H1 (cell line): ENCODE data around the gene PARD3. TPM values are rescaled to one million over a fixed set of nuclear protein-coding genes. Genes with fewer than 3 reads are reported as not detected.

Experiments
- EP300 ChIP-seq, 2 experiments: IDR thresholded peaks; 1 replicate in 1 of 2; 2 replicates in 1 of 2; pipeline ENCODE4 v1.6.1; 2011 to 2012; ENCODE audit warnings: low read depth in 2 of 2, low read length in 2 of 2, mild to moderate bottlenecking in 2 of 2, borderline replicate concordance in 1 of 2, inconsistent platforms in 1 of 2, moderate library complexity in 1 of 2
- POU5F1 ChIP-seq: IDR thresholded peaks from 2 replicates; pipeline ENCODE4 v1.6.1; 2011; ENCODE audit warnings: low read depth, mild to moderate bottlenecking, low read length, moderate library complexity
- RAD21 ChIP-seq, 2 experiments: IDR thresholded peaks in 1 of 2; conservative IDR thresholded peaks in 1 of 2; 2 replicates each; pipeline ENCODE4 v1.6.1; 2011; ENCODE audit warnings: low read depth in 2 of 2, low read length in 2 of 2, improper control_type of control experiment in 1 of 2, inconsistent platforms in 1 of 2, mild to moderate bottlenecking in 1 of 2, moderate library complexity in 1 of 2
- RXRA ChIP-seq: IDR thresholded peaks from 2 replicates; pipeline ENCODE4 v1.6.1; 2011; ENCODE audit warnings: low read depth, mild to moderate bottlenecking, low read length, moderate library complexity; ENCODE audit not compliant: insufficient read depth
- YY1 ChIP-seq: IDR thresholded peaks from 2 replicates; pipeline ENCODE4 v1.6.1; 2011; ENCODE audit warnings: low read depth, mild to moderate bottlenecking, low read length
- polyA plus RNA-seq, 7 experiments: library from polyadenylated mRNA; depleted of rRNA in 3 of 7; stranded (reverse) in 5 of 7; unstranded in 2 of 7; fragments of >200 nt in 5 of 7; fragments of 200-250 nt in 2 of 7; gene quantifications; 1 replicate in 5 of 7; 2 replicates in 1 of 7; 4 replicates in 1 of 7; pipeline versions ENCODE4 v1.2.1 to v1.2.3, GENCODE V29; 2011 to 2013; ENCODE audit warnings: missing spikeins in 2 of 7, mixed read lengths in 2 of 7
- total RNA-seq: library from RNA; stranded (reverse); fragmentation: NEBNext Ultra II Directional; extraction: Animal tissue kit (Norgen Biotek cat#: 25700); gene quantifications from 2 replicates; pipeline ENCODE4 v1.2.1, GENCODE V29; 2021

The PARD3 gene
- total and polyA plus RNA-seq, 2 of the 8 experiments (the other 6 are each of a cell fraction or from before 2014, with no cell fraction given), result 19.7 to 49.1 TPM

GRCh38 chr10:34420795-34421194 is 394.3 kb downstream of the PARD3 start (continued):
- no peak for TF ChIP-seq POU5F1
- no peak for TF ChIP-seq RAD21 (IDR thresholded peaks at IDR 0.05 in 1 of 2, conservative IDR thresholded peaks at IDR 0.05 in 1 of 2; ENCODE audit: low read depth in 2 of 2, low read length in 2 of 2)
- no peak for TF ChIP-seq RXRA
- TF ChIP-seq EP300 (IDR thresholded peaks at IDR 0.05; ENCODE audit: borderline replicate concordance in 1 of 2, low read depth in 2 of 2, low read length in 2 of 2), result no peak
- TF ChIP-seq YY1, result no peak
